HG03469 (cell line): Measurements from ENCODE around the gene ZDHHC4.
"Not testable (repeated sequence)": the region's sequence is repeated elsewhere in the genome, so short reads cannot be mapped to it uniquely, and the experiment has no call there.

Experiments
- ATAC-seq: cut with Tn5 transposase; IDR thresholded peaks from one replicate; pipeline ENCODE4 v1.9.1; 2021; ENCODE audit warnings: mild to moderate bottlenecking, moderate library complexity, moderate number of reproducible peaks; ENCODE audit not compliant: unreplicated experiment

ZDHHC4 gene

GRCh38 chr7:6559896-6560295 lies 17.4 kb upstream of the ZDHHC4 start:
- ATAC-seq = no peak

GRCh38 chr7:6562106-6562505 lies 15.1 kb upstream of the ZDHHC4 start:
- no peak for ATAC-seq

GRCh38 chr7:6563936-6564770 lies 13.1 kb upstream of the ZDHHC4 start:
- ATAC-seq = no peak

GRCh38 chr7:6565655-6566054 lies 11.6 kb upstream of the ZDHHC4 start:
- ATAC-seq = no peak

- ATAC-seq = no peak
Observed at GRCh38 chr7:6567886-6568285, 9.4 kb upstream of the ZDHHC4 start.

- no peak for ATAC-seq
Observed at GRCh38 chr7:6571160-6571779, 6.0 kb upstream of the ZDHHC4 start.

- ATAC-seq = no peak
Observed at GRCh38 chr7:6575281-6576023, 1.8 kb upstream of the ZDHHC4 start.

- no peak for ATAC-seq
Observed at GRCh38 chr7:6576024-6576866, 1.0 kb upstream of the ZDHHC4 start.

GRCh38 chr7:6576867-6577368 lies 336 bp upstream of the ZDHHC4 start:
- not testable (repeated sequence) for ATAC-seq

- no peak for ATAC-seq
Observed at GRCh38 chr7:6578114-6579084, 1.1 kb downstream of the ZDHHC4 start.

- ATAC-seq = no peak
Observed at GRCh38 chr7:6579446-6579845, 2.2 kb downstream of the ZDHHC4 start.

- not testable (repeated sequence) for ATAC-seq
Observed at GRCh38 chr7:6585746-6586432, 8.6 kb downstream of the ZDHHC4 start.

- ATAC-seq = no peak
Observed at GRCh38 chr7:6588566-6588965, 11.3 kb downstream of the ZDHHC4 start.

- ATAC-seq = no peak
Observed at GRCh38 chr7:6589151-6589828, 12.0 kb downstream of the ZDHHC4 start.

- ATAC-seq = peak; percentile 75
Observed at GRCh38 chr7:6589829-6590644, 12.8 kb downstream of the ZDHHC4 start, which contains the start of gene INTS15. Gene INTS15 (plus strand): TSS chr7:6590021. CDS start chr7:6590284, 263 bp downstream.

- peak; percentile 10 for ATAC-seq
Observed at GRCh38 chr7:6590645-6591110, 13.4 kb downstream of the ZDHHC4 start.

- no peak for ATAC-seq
Observed at GRCh38 chr7:6600093-6600492, 22.8 kb downstream of the ZDHHC4 start.
